Measurements from ENCODE around the gene LXN.
A peak's percentile ranks its signal among the peaks of the same experiment; 100 is the strongest.
"Not testable (repeated sequence)": the region's sequence is repeated elsewhere in the genome, so short reads cannot be mapped to it uniquely, and the experiment has no call there.

Gene LXN

GRCh38 chr3:158672215-158673176 is at the start of gene LXN:
Gene LXN, minus strand, starts transcription at chr3:158672648. Its CDS starts 170 bp downstream, at chr3:158672478.
- DNase-seq (ENCODE audit: low read depth): peak; percentile 74

GRCh38 chr3:158722108-158722507 is 49.7 kb upstream of the LXN start:
- no peak for DNase-seq (ENCODE audit: low read depth)

GRCh38 chr3:158718490-158719170 is 46.2 kb upstream of the LXN start:
- no peak for DNase-seq (ENCODE audit: low read depth)

GRCh38 chr3:158717576-158717975 is 45.1 kb upstream of the LXN start:
- no peak for DNase-seq (ENCODE audit: low read depth)

- no peak for DNase-seq (ENCODE audit: low read depth)
These were observed 40.6 kb upstream of the LXN start for GRCh38 chr3:158713094-158713499.

GRCh38 chr3:158712443-158712842 is 40.0 kb upstream of the LXN start:
- DNase-seq (ENCODE audit: low read depth): no peak

GRCh38 chr3:158711886-158712285 is 39.4 kb upstream of the LXN start:
- no peak for DNase-seq (ENCODE audit: low read depth)

GRCh38 chr3:158710601-158711000 is 38.2 kb upstream of the LXN start:
- no peak for DNase-seq (ENCODE audit: low read depth)

- no peak for DNase-seq (ENCODE audit: low read depth)
These were observed 37.2 kb upstream of the LXN start for GRCh38 chr3:158709666-158710083.

- no peak for DNase-seq (ENCODE audit: low read depth)
These were observed 31.1 kb upstream of the LXN start for GRCh38 chr3:158703566-158703965.

- DNase-seq (ENCODE audit: low read depth): no peak
These were observed 30.5 kb upstream of the LXN start for GRCh38 chr3:158702815-158703481.

- no peak for DNase-seq (ENCODE audit: low read depth)
These were observed 29.1 kb upstream of the LXN start for GRCh38 chr3:158701420-158702065.

GRCh38 chr3:158700559-158700958 is 28.1 kb upstream of the LXN start:
- DNase-seq (ENCODE audit: low read depth): no peak

- DNase-seq (ENCODE audit: low read depth): no peak
These were observed 24.2 kb upstream of the LXN start for GRCh38 chr3:158696618-158697017.

- not testable (repeated sequence) for DNase-seq (ENCODE audit: low read depth)
These were observed 21.5 kb upstream of the LXN start for GRCh38 chr3:158693866-158694456.

GRCh38 chr3:158685159-158685558 is 12.7 kb upstream of the LXN start:
- no peak for DNase-seq (ENCODE audit: low read depth)

- no peak for DNase-seq (ENCODE audit: low read depth)
These were observed 10.9 kb upstream of the LXN start for GRCh38 chr3:158683230-158683962.

GRCh38 chr3:158680861-158681260 is 8.4 kb upstream of the LXN start:
- DNase-seq (ENCODE audit: low read depth): no peak

GRCh38 chr3:158679547-158680000 is 7.1 kb upstream of the LXN start:
- no peak for DNase-seq (ENCODE audit: low read depth)

- DNase-seq (ENCODE audit: low read depth): no peak
These were observed 6.2 kb upstream of the LXN start for GRCh38 chr3:158678687-158679086.

GRCh38 chr3:158671821-158672214 is 630 bp downstream of the LXN start:
- DNase-seq (ENCODE audit: low read depth): no peak
